ENCODE results near the gene HTR4.

The HTR4 gene

GRCh38 chr5:148620091-148620490 lies 34.2 kb downstream of the HTR4 start:
- Histone ChIP-seq H3K4me3 (ENCODE audit: low read depth in 1 of 2, low read length in 2 of 2) (no peak overlapping the region), H3K4me1 (ENCODE audit: control insufficient read depth in 1 of 2, insufficient read depth in 2 of 2, low read length in 2 of 2) (peaks cover 24 to 31% of the 10 kb centered on the region in 2 donors), H3K27me3 (ENCODE audit: control insufficient read depth in 1 of 2, insufficient read depth in 2 of 2, low read length in 2 of 2) (no peaks in the 10 kb centered on the region), H3K9me3 (ENCODE audit: control insufficient read depth in 1 of 2, low read length in 2 of 2) (no peaks in the 10 kb centered on the region), H3K27ac (ENCODE audit: low read depth, low read length) (no peak overlapping the region), H3K9ac (ENCODE audit: low read depth in 1 of 2, low read length in 2 of 2) (no peak overlapping the region), H3K36me3 (ENCODE audit: control insufficient read depth in 1 of 2, insufficient read depth in 2 of 2, low read length in 2 of 2) (no peaks in the 10 kb centered on the region)

- peaks cover 23 to 29% of the 10 kb centered on the region in 2 donors for H3K4me1 ChIP-seq (ENCODE audit: control insufficient read depth in 1 of 2, insufficient read depth in 2 of 2, low read length in 2 of 2)
- no peaks in the 10 kb centered on the region for H3K9me3 ChIP-seq (ENCODE audit: control insufficient read depth in 1 of 2, low read length in 2 of 2)
- H3K9ac ChIP-seq (ENCODE audit: low read depth in 1 of 2, low read length in 2 of 2): no peak overlapping the region
- H3K27ac ChIP-seq (ENCODE audit: low read depth, low read length): no peak overlapping the region
- H3K27me3 ChIP-seq (ENCODE audit: control insufficient read depth in 1 of 2, insufficient read depth in 2 of 2, low read length in 2 of 2): no peaks in the 10 kb centered on the region
- no peaks in the 10 kb centered on the region for H3K36me3 ChIP-seq (ENCODE audit: control insufficient read depth in 1 of 2, insufficient read depth in 2 of 2, low read length in 2 of 2)
- H3K4me3 ChIP-seq (ENCODE audit: low read depth in 1 of 2, low read length in 2 of 2): no peak overlapping the region
These were observed 34.8 kb downstream of the HTR4 start for GRCh38 chr5:148619484-148619883.

- Histone ChIP-seq H3K27ac (ENCODE audit: low read depth, low read length) (no peak overlapping the region), H3K9ac (ENCODE audit: low read depth in 1 of 2, low read length in 2 of 2) (no peak overlapping the region), H3K9me3 (ENCODE audit: control insufficient read depth in 1 of 2, low read length in 2 of 2) (no peaks in the 10 kb centered on the region), H3K36me3 (ENCODE audit: control insufficient read depth in 1 of 2, insufficient read depth in 2 of 2, low read length in 2 of 2) (no peaks in the 10 kb centered on the region), H3K4me3 (ENCODE audit: low read depth in 1 of 2, low read length in 2 of 2) (no peak overlapping the region), H3K4me1 (ENCODE audit: control insufficient read depth in 1 of 2, insufficient read depth in 2 of 2, low read length in 2 of 2) (peaks cover 0 to 5% of the 10 kb centered on the region in 2 donors), H3K27me3 (ENCODE audit: control insufficient read depth in 1 of 2, insufficient read depth in 2 of 2, low read length in 2 of 2) (no peaks in the 10 kb centered on the region)
These were observed 38.6 kb downstream of the HTR4 start for GRCh38 chr5:148615644-148616275.

GRCh38 chr5:148607406-148607805 lies 46.9 kb downstream of the HTR4 start:
- Histone ChIP-seq H3K27me3 (ENCODE audit: control insufficient read depth in 1 of 2, insufficient read depth in 2 of 2, low read length in 2 of 2) (no peaks in the 10 kb centered on the region), H3K9me3 (ENCODE audit: control insufficient read depth in 1 of 2, low read length in 2 of 2) (no peaks in the 10 kb centered on the region), H3K4me1 (ENCODE audit: control insufficient read depth in 1 of 2, insufficient read depth in 2 of 2, low read length in 2 of 2) (peaks cover 5 to 11% of the 10 kb centered on the region in 2 donors), H3K36me3 (ENCODE audit: control insufficient read depth in 1 of 2, insufficient read depth in 2 of 2, low read length in 2 of 2) (no peaks in the 10 kb centered on the region), H3K9ac (ENCODE audit: low read depth in 1 of 2, low read length in 2 of 2) (no peak overlapping the region), H3K27ac (ENCODE audit: low read depth, low read length) (no peak overlapping the region), H3K4me3 (ENCODE audit: low read depth in 1 of 2, low read length in 2 of 2) (no peak overlapping the region)

GRCh38 chr5:148606296-148606695 lies 48.0 kb downstream of the HTR4 start:
- no peaks in the 10 kb centered on the region for H3K9me3 ChIP-seq (ENCODE audit: control insufficient read depth in 1 of 2, low read length in 2 of 2)
- no peaks in the 10 kb centered on the region for H3K27me3 ChIP-seq (ENCODE audit: control insufficient read depth in 1 of 2, insufficient read depth in 2 of 2, low read length in 2 of 2)
- H3K36me3 ChIP-seq (ENCODE audit: control insufficient read depth in 1 of 2, insufficient read depth in 2 of 2, low read length in 2 of 2): no peaks in the 10 kb centered on the region
- H3K4me1 ChIP-seq (ENCODE audit: control insufficient read depth in 1 of 2, insufficient read depth in 2 of 2, low read length in 2 of 2): peaks cover 5 to 11% of the 10 kb centered on the region in 2 donors
- no peak overlapping the region for H3K27ac ChIP-seq (ENCODE audit: low read depth, low read length)
- H3K4me3 ChIP-seq (ENCODE audit: low read depth in 1 of 2, low read length in 2 of 2): no peak overlapping the region
- no peak overlapping the region for H3K9ac ChIP-seq (ENCODE audit: low read depth in 1 of 2, low read length in 2 of 2)

- no peaks in the 10 kb centered on the region for H3K4me1 ChIP-seq (ENCODE audit: control insufficient read depth in 1 of 2, insufficient read depth in 2 of 2, low read length in 2 of 2)
- H3K36me3 ChIP-seq (ENCODE audit: control insufficient read depth in 1 of 2, insufficient read depth in 2 of 2, low read length in 2 of 2): no peaks in the 10 kb centered on the region
- H3K9me3 ChIP-seq (ENCODE audit: control insufficient read depth in 1 of 2, low read length in 2 of 2): peaks cover 0 to 6% of the 10 kb centered on the region in 2 donors
- H3K27ac ChIP-seq (ENCODE audit: low read depth, low read length): no peak overlapping the region
- no peak overlapping the region for H3K4me3 ChIP-seq (ENCODE audit: low read depth in 1 of 2, low read length in 2 of 2)
- H3K27me3 ChIP-seq (ENCODE audit: control insufficient read depth in 1 of 2, insufficient read depth in 2 of 2, low read length in 2 of 2): no peaks in the 10 kb centered on the region
- H3K9ac ChIP-seq (ENCODE audit: low read depth in 1 of 2, low read length in 2 of 2): no peak overlapping the region
These were observed 55.1 kb downstream of the HTR4 start for GRCh38 chr5:148599187-148599586.

- H3K4me1 ChIP-seq (ENCODE audit: control insufficient read depth in 1 of 2, insufficient read depth in 2 of 2, low read length in 2 of 2): no peaks in the 10 kb centered on the region
- H3K27ac ChIP-seq (ENCODE audit: low read depth, low read length): no peak overlapping the region
- H3K9ac ChIP-seq (ENCODE audit: low read depth in 1 of 2, low read length in 2 of 2): no peak overlapping the region
- no peaks in the 10 kb centered on the region for H3K36me3 ChIP-seq (ENCODE audit: control insufficient read depth in 1 of 2, insufficient read depth in 2 of 2, low read length in 2 of 2)
- no peaks in the 10 kb centered on the region for H3K27me3 ChIP-seq (ENCODE audit: control insufficient read depth in 1 of 2, insufficient read depth in 2 of 2, low read length in 2 of 2)
- H3K4me3 ChIP-seq (ENCODE audit: low read depth in 1 of 2, low read length in 2 of 2): no peak overlapping the region
- peaks cover 0 to 6% of the 10 kb centered on the region in 2 donors for H3K9me3 ChIP-seq (ENCODE audit: control insufficient read depth in 1 of 2, low read length in 2 of 2)
These were observed 58.6 kb downstream of the HTR4 start for GRCh38 chr5:148595697-148596096.

GRCh38 chr5:148586796-148587195 lies 67.5 kb downstream of the HTR4 start:
- no peak overlapping the region for H3K27ac ChIP-seq (ENCODE audit: low read depth, low read length)

GRCh38 chr5:148585988-148586387 lies 68.3 kb downstream of the HTR4 start:
- Histone ChIP-seq H3K27me3 (ENCODE audit: control insufficient read depth in 1 of 2, insufficient read depth in 2 of 2, low read length in 2 of 2) (no peaks in the 10 kb centered on the region), H3K4me3 (ENCODE audit: low read depth in 1 of 2, low read length in 2 of 2) (no peak overlapping the region), H3K9ac (ENCODE audit: low read depth in 1 of 2, low read length in 2 of 2) (no peak overlapping the region), H3K27ac (ENCODE audit: low read depth, low read length) (no peak overlapping the region), H3K9me3 (ENCODE audit: control insufficient read depth in 1 of 2, low read length in 2 of 2) (no peaks in the 10 kb centered on the region), H3K4me1 (ENCODE audit: control insufficient read depth in 1 of 2, insufficient read depth in 2 of 2, low read length in 2 of 2) (no peaks in the 10 kb centered on the region), H3K36me3 (ENCODE audit: control insufficient read depth in 1 of 2, insufficient read depth in 2 of 2, low read length in 2 of 2) (no peaks in the 10 kb centered on the region)

More at GRCh38 chr5:148586796-148587195, 67.5 kb downstream of the HTR4 start:
- H3K9ac ChIP-seq (ENCODE audit: low read depth in 1 of 2, low read length in 2 of 2): no peak overlapping the region
- no peaks in the 10 kb centered on the region for H3K27me3 ChIP-seq (ENCODE audit: control insufficient read depth in 1 of 2, insufficient read depth in 2 of 2, low read length in 2 of 2)
- H3K4me3 ChIP-seq (ENCODE audit: low read depth in 1 of 2, low read length in 2 of 2): no peak overlapping the region
- H3K9me3 ChIP-seq (ENCODE audit: control insufficient read depth in 1 of 2, low read length in 2 of 2): no peaks in the 10 kb centered on the region
- no peaks in the 10 kb centered on the region for H3K36me3 ChIP-seq (ENCODE audit: control insufficient read depth in 1 of 2, insufficient read depth in 2 of 2, low read length in 2 of 2)
- no peaks in the 10 kb centered on the region for H3K4me1 ChIP-seq (ENCODE audit: control insufficient read depth in 1 of 2, insufficient read depth in 2 of 2, low read length in 2 of 2)

- H3K27ac ChIP-seq (ENCODE audit: low read depth, low read length): no peak overlapping the region
- H3K9ac ChIP-seq (ENCODE audit: low read depth in 1 of 2, low read length in 2 of 2): no peak overlapping the region
- H3K36me3 ChIP-seq (ENCODE audit: control insufficient read depth in 1 of 2, insufficient read depth in 2 of 2, low read length in 2 of 2): no peaks in the 10 kb centered on the region
- H3K9me3 ChIP-seq (ENCODE audit: control insufficient read depth in 1 of 2, low read length in 2 of 2): no peaks in the 10 kb centered on the region
- no peak overlapping the region for H3K4me3 ChIP-seq (ENCODE audit: low read depth in 1 of 2, low read length in 2 of 2)
- no peaks in the 10 kb centered on the region for H3K27me3 ChIP-seq (ENCODE audit: control insufficient read depth in 1 of 2, insufficient read depth in 2 of 2, low read length in 2 of 2)
- no peaks in the 10 kb centered on the region for H3K4me1 ChIP-seq (ENCODE audit: control insufficient read depth in 1 of 2, insufficient read depth in 2 of 2, low read length in 2 of 2)
These were observed 70.2 kb downstream of the HTR4 start for GRCh38 chr5:148584103-148584502.
